ENCODE measurements around the gene SH3GL1. TPM values are rescaled to one million over a fixed set of nuclear protein-coding genes. Genes with fewer than 3 reads are reported as not detected.

SH3GL1 gene
- total RNA-seq, 1 donor from 2014 or later: 101 TPM

DNA sequence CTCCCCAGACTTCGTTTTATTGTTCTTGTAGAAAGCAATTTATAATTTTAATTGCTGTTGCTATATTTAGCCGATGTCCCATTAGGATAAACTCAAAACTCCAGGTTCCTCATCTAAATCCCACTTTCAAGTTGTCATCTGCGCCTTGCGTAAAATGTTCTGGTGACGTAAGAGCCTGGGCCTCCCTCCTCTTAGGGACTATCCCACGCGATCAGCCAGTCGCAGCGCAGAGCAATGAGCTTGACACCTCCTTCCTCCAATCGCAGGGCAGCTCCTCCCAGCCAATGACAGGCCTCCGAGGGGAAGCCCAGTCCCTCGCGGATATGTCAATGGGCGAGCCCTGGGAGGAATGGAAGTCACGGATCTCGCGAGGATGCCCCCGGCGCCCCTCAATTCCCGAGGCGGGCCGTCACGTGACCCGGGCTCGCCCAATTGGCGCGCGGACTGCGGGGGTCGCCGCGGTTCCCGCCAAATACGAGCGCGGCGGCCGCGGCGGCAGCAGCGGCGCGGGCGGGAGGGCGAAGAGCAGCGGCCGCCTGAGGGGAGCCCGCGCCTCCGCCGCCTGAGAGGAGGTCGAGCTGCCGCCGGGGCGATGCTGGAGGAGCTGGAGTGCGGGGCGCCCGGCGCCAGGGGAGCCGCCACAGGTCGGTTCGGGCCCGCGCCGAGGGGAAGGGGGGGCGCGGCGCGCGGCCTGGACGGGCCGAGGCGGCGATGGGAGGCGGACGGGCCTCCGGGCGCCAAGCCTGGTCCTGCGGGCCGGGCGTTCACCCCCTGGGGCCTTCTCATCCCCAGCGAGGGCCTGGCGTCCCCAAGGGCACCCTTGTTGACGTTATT is 2.0 kb upstream of the SH3GL1 start, which contains the start of gene CHAF1A:
Gene CHAF1A (plus strand): TSS at position 470 of the 834 bp plus-strand sequence. CDS start 123 bp downstream, at position 593.
- H3K27me3 Mint-ChIP-seq (ENCODE audit: low read depth, unreplicated experiment): no peaks in the 10 kb centered on the region
- DNase-seq (ENCODE audit: low read depth): peak; percentile 100
- H3K9me3 ChIP-seq (ENCODE audit: insufficient read depth, low read depth, low read length): no peaks in the 10 kb centered on the region
- H3K27ac ChIP-seq (ENCODE audit: low read depth, low read length): peak within 1 kb of the TSS; percentile 85
- H3K36me3 ChIP-seq (ENCODE audit: insufficient read depth, low read length): peaks cover 3% of the 10 kb centered on the region
- TF ChIP-seq CTCF (IDR thresholded peaks at IDR 0.05; ENCODE audit: insufficient read depth, low read depth, low read length): no peak
- no peak for TF ChIP-seq EZH2 (IDR thresholded peaks at IDR 0.05; ENCODE audit: insufficient read depth, low read length)
- H3K4me3 ChIP-seq (ENCODE audit: insufficient read depth, low read depth, low read length): peak within 1 kb of the TSS; percentile 90
- peaks cover 30% of the 10 kb centered on the region for H4K20me1 ChIP-seq (ENCODE audit: insufficient read depth, low read length)
- peaks cover 74% of the 10 kb centered on the region for H3K79me2 ChIP-seq (ENCODE audit: insufficient read depth, low read length)
- peak within 1 kb of the TSS; percentile 96 for H3K4me2 ChIP-seq (ENCODE audit: low read length)
- H2AFZ ChIP-seq (ENCODE audit: low read depth, low read length): peak within 1 kb of the TSS; percentile 94
- peaks cover 13% of the 10 kb centered on the region for H3K4me1 ChIP-seq (ENCODE audit: insufficient read depth, low read length)
- H3K4me1 Mint-ChIP-seq (ENCODE audit: low read depth, unreplicated experiment): peaks cover 8% of the 10 kb centered on the region
- H3K9me3 Mint-ChIP-seq (ENCODE audit: unreplicated experiment): no peaks in the 10 kb centered on the region
- no peaks in the 10 kb centered on the region for H3K27me3 ChIP-seq (ENCODE audit: insufficient read depth, low read length)
- H3K4me3 Mint-ChIP-seq (ENCODE audit: unreplicated experiment): peak within 1 kb of the TSS; percentile 90
- H3K36me3 Mint-ChIP-seq (ENCODE audit: low read depth, unreplicated experiment): no peaks in the 10 kb centered on the region
- FAIRE-seq: peak; percentile 75
- H3K9ac ChIP-seq (ENCODE audit: low read length): peak within 1 kb of the TSS; percentile 99
- peak within 1 kb of the TSS; percentile 96 for H3K27ac Mint-ChIP-seq (ENCODE audit: unreplicated experiment)

GRCh38 chr19:4401769-4402170 is 1.4 kb upstream of the SH3GL1 start:
- Histone ChIP-seq H3K79me2 (ENCODE audit: insufficient read depth, low read length) (peaks cover 75% of the 10 kb centered on the region), H3K9ac (ENCODE audit: low read length) (peak overlapping the region; percentile 81), H3K4me3 (ENCODE audit: insufficient read depth, low read depth, low read length) (peak overlapping the region; percentile 53), H3K4me1 (ENCODE audit: insufficient read depth, low read length) (peaks cover 16% of the 10 kb centered on the region), H3K27me3 (ENCODE audit: insufficient read depth, low read length) (no peaks in the 10 kb centered on the region), H2AFZ (ENCODE audit: low read depth, low read length) (peak overlapping the region; percentile 53), H3K36me3 (ENCODE audit: insufficient read depth, low read length) (peaks cover 3% of the 10 kb centered on the region), H4K20me1 (ENCODE audit: insufficient read depth, low read length) (peaks cover 36% of the 10 kb centered on the region), H3K9me3 (ENCODE audit: insufficient read depth, low read depth, low read length) (no peaks in the 10 kb centered on the region), H3K27ac (ENCODE audit: low read depth, low read length) (peak overlapping the region; percentile 80), H3K4me2 (ENCODE audit: low read length) (peak overlapping the region; percentile 84)
- TF ChIP-seq EZH2 (IDR thresholded peaks at IDR 0.05; ENCODE audit: insufficient read depth, low read length): no peak
- TF ChIP-seq CTCF (IDR thresholded peaks at IDR 0.05; ENCODE audit: insufficient read depth, low read depth, low read length): no peak
- Mint-ChIP-seq H3K4me3 (ENCODE audit: unreplicated experiment) (peak overlapping the region; percentile 85), H3K9me3 (ENCODE audit: unreplicated experiment) (no peaks in the 10 kb centered on the region), H3K27me3 (ENCODE audit: low read depth, unreplicated experiment) (no peaks in the 10 kb centered on the region), H3K4me1 (ENCODE audit: low read depth, unreplicated experiment) (peaks cover 10% of the 10 kb centered on the region), H3K27ac (ENCODE audit: unreplicated experiment) (peak overlapping the region; percentile 96), H3K36me3 (ENCODE audit: low read depth, unreplicated experiment) (no peaks in the 10 kb centered on the region)
- FAIRE-seq (no peak), DNase-seq (ENCODE audit: low read depth) (no peak)

GRCh38 chr19:4399812-4400134 is 574 bp downstream of the SH3GL1 start:
- Mint-ChIP-seq H3K9me3 (ENCODE audit: unreplicated experiment) (peaks cover 2% of the 10 kb centered on the region), H3K27me3 (ENCODE audit: low read depth, unreplicated experiment) (no peaks in the 10 kb centered on the region), H3K4me1 (ENCODE audit: low read depth, unreplicated experiment) (peaks cover 10% of the 10 kb centered on the region), H3K36me3 (ENCODE audit: low read depth, unreplicated experiment) (no peaks in the 10 kb centered on the region), H3K27ac (ENCODE audit: unreplicated experiment) (peak overlapping the region; percentile 68), H3K4me3 (ENCODE audit: unreplicated experiment) (peak overlapping the region; percentile 94)
- peaks cover 20% of the 10 kb centered on the region for H3K4me1 ChIP-seq (ENCODE audit: insufficient read depth, low read length)
- DNase-seq (ENCODE audit: low read depth) (no peak), FAIRE-seq (no peak)
- peaks cover 77% of the 10 kb centered on the region for H3K79me2 ChIP-seq (ENCODE audit: insufficient read depth, low read length)
- peaks cover 54% of the 10 kb centered on the region for H4K20me1 ChIP-seq (ENCODE audit: insufficient read depth, low read length)
- H3K9ac ChIP-seq (ENCODE audit: low read length): peak overlapping the region; percentile 90
- no peaks in the 10 kb centered on the region for H3K9me3 ChIP-seq (ENCODE audit: insufficient read depth, low read depth, low read length)
- peaks cover 6% of the 10 kb centered on the region for H3K36me3 ChIP-seq (ENCODE audit: insufficient read depth, low read length)
- TF ChIP-seq CTCF (IDR thresholded peaks at IDR 0.05; ENCODE audit: insufficient read depth, low read depth, low read length) (no peak), EZH2 (IDR thresholded peaks at IDR 0.05; ENCODE audit: insufficient read depth, low read length) (no peak)
- H3K4me3 ChIP-seq (ENCODE audit: insufficient read depth, low read depth, low read length): peak overlapping the region; percentile 90
- H3K27me3 ChIP-seq (ENCODE audit: insufficient read depth, low read length): no peaks in the 10 kb centered on the region
- peak overlapping the region; percentile 3 for H2AFZ ChIP-seq (ENCODE audit: low read depth, low read length)
- peak overlapping the region; percentile 96 for H3K4me2 ChIP-seq (ENCODE audit: low read length)
- H3K27ac ChIP-seq (ENCODE audit: low read depth, low read length): peak overlapping the region; percentile 79
